Measurements from ENCODE around the gene CORT.

- no peak for TF ChIP-seq CTCF (IDR thresholded peaks at IDR 0.05)
- no peak for TF ChIP-seq POLR2A (IDR thresholded peaks at IDR 0.05)
Observed at GRCh38 chr1:10407201-10407600, 42.6 kb upstream of the CORT start.
